Liver (tissue), 9 donors: ENCODE results near the gene CXCR1. TPM values are rescaled to one million over a fixed set of nuclear protein-coding genes. Genes with fewer than 3 reads are reported as not detected.
"Not testable (repeated sequence)": the region's sequence is repeated elsewhere in the genome, so short reads cannot be mapped to it uniquely, and the experiment has no call there.

Source experiments
- DNase-seq: peaks from one replicate; pipeline ENCODE4 v3.0.0-alpha.2; 2017; ENCODE audit warnings: low spot score
- H3K27ac ChIP-seq, 2 donors: one replicate each; pipeline ENCODE4 v1.7.0; 2013; ENCODE audit warnings: inconsistent platforms in 2 of 2, low read length in 2 of 2, control low read depth in 1 of 2, low read depth in 1 of 2, mild to moderate bottlenecking in 1 of 2
- H3K27me3 ChIP-seq, 4 donors: one replicate each; pipeline versions ENCODE4 v1.6.1 to v1.7.0; 2013; ENCODE audit warnings: low read length in 3 of 4, inconsistent platforms in 1 of 4, mild to moderate bottlenecking in 1 of 4, moderate library complexity in 1 of 4; ENCODE audit not compliant: control insufficient read depth in 4 of 4, insufficient read depth in 4 of 4
- H3K36me3 ChIP-seq, 4 donors: one replicate each; pipeline versions ENCODE4 v1.6.1 to v1.7.0; 2013; ENCODE audit warnings: low read length in 3 of 4, mild to moderate bottlenecking in 3 of 4, low read depth in 1 of 4, moderate library complexity in 1 of 4; ENCODE audit not compliant: control insufficient read depth in 4 of 4, insufficient read depth in 3 of 4
- H3K4me1 ChIP-seq, 4 donors: one replicate each; pipeline versions ENCODE4 v1.6.1 to v1.7.0; 2013; ENCODE audit warnings: low read length in 3 of 4, mild to moderate bottlenecking in 3 of 4, moderate library complexity in 1 of 4; ENCODE audit not compliant: control insufficient read depth in 4 of 4, insufficient read depth in 4 of 4
- H3K4me3 ChIP-seq, 3 donors: one replicate each; pipeline versions ENCODE4 v1.6.1 to v1.7.0; 2013; ENCODE audit warnings: low read length in 3 of 3, control low read depth in 1 of 3, low read depth in 1 of 3, mild to moderate bottlenecking in 1 of 3
- H3K9ac ChIP-seq, 2 donors: one replicate each; pipeline ENCODE4 v1.7.0; 2013; ENCODE audit warnings: low read length in 2 of 2, mild to moderate bottlenecking in 2 of 2, moderate library complexity in 2 of 2, control low read depth in 1 of 2, low read depth in 1 of 2
- H3K9me3 ChIP-seq, 4 donors: one replicate each; pipeline versions ENCODE4 v1.6.1 to v1.7.0; 2013; ENCODE audit warnings: low read length in 3 of 4; ENCODE audit not compliant: control insufficient read depth in 4 of 4
- EGR1 ChIP-seq, 2 donors: IDR thresholded peaks; 2 replicates each; pipeline ENCODE4 v1.6.1; 2016 to 2018; ENCODE audit warnings: antibody characterized with exemption in 2 of 2, low read depth in 2 of 2
- FOXA1 ChIP-seq: IDR thresholded peaks from 2 replicates; pipeline ENCODE4 v1.6.1; 2016; ENCODE audit warnings: antibody characterized with exemption
- FOXA2 ChIP-seq: IDR thresholded peaks from 2 replicates; pipeline ENCODE4 v1.6.1; 2016; ENCODE audit warnings: antibody characterized with exemption
- GABPA ChIP-seq, 2 donors: IDR thresholded peaks in 1 of 2; conservative IDR thresholded peaks in 1 of 2; 2 replicates each; pipeline ENCODE4 v1.6.1; 2016; ENCODE audit warnings: antibody characterized with exemption in 2 of 2, mild to moderate bottlenecking in 1 of 2, moderate library complexity in 1 of 2
- HNF4G ChIP-seq: IDR thresholded peaks from 2 replicates; pipeline ENCODE4 v1.6.1; 2016; ENCODE audit warnings: antibody characterized with exemption
- JUND ChIP-seq, 2 donors: IDR thresholded peaks; 2 replicates each; pipeline ENCODE4 v1.6.1; 2016; ENCODE audit warnings: antibody characterized with exemption in 2 of 2
- NR2F2 ChIP-seq: IDR thresholded peaks from 2 replicates; pipeline ENCODE4 v1.6.1; 2016; ENCODE audit warnings: antibody characterized with exemption
- RAD21 ChIP-seq, 2 donors: IDR thresholded peaks; 2 replicates each; pipeline ENCODE4 v1.6.1; 2016; ENCODE audit warnings: antibody characterized with exemption in 2 of 2, mild to moderate bottlenecking in 2 of 2
- RXRA ChIP-seq, 2 donors: IDR thresholded peaks; 2 replicates each; pipeline ENCODE4 v1.6.1; 2017 to 2018; ENCODE audit warnings: antibody characterized with exemption in 2 of 2, mild to moderate bottlenecking in 1 of 2
- SP1 ChIP-seq: IDR thresholded peaks from 2 replicates; pipeline ENCODE4 v1.6.1; 2018; ENCODE audit warnings: antibody characterized with exemption, mild to moderate bottlenecking
- TAF1 ChIP-seq: conservative IDR thresholded peaks from 2 replicates; pipeline ENCODE4 v1.6.1; 2016; ENCODE audit warnings: antibody characterized with exemption, mild to moderate bottlenecking
- YY1 ChIP-seq: IDR thresholded peaks from 2 replicates; pipeline ENCODE4 v1.6.1; 2016; ENCODE audit warnings: antibody characterized with exemption, mild to moderate bottlenecking
- ZBTB33 ChIP-seq: IDR thresholded peaks from 2 replicates; pipeline ENCODE4 v1.6.1; 2016; ENCODE audit warnings: antibody characterized with exemption
- WGBS: extraction: QIAGEN DNeasy Blood & Tissue Kit; methylation state at CpG from one replicate; pipeline ENCODE4 v1.1.7; 2013; 5-methylcytosine and 5-hydroxymethylcytosine counted together
- polyA plus RNA-seq, 2 donors: library from polyadenylated mRNA; stranded (reverse) in 1 of 2; unstranded in 1 of 2; fragments of 200-250 nt in 1 of 2; fragments of >200 nt in 1 of 2; fragmentation: Nextera tagmentation in 1 of 2; extraction: Ambion mirVana in 1 of 2; gene quantifications; one replicate each; pipeline versions ENCODE4 v1.2.1 to v1.2.3, GENCODE V29; 2013 to 2015
- total RNA-seq, 2 donors: library from RNA; depleted of rRNA; stranded (reverse); fragments of >200 nt; gene quantifications; one replicate each; pipeline ENCODE4 v1.2.3, GENCODE V29; 2014
- TF ChIP-seq, protein P1 (sequence below): IDR thresholded peaks from 2 replicates; pipeline ENCODE4 v1.6.1; 2016; ENCODE audit warnings: antibody characterized with exemption, mild to moderate bottlenecking
- TF ChIP-seq, protein P2 (sequence below): IDR thresholded peaks from 2 replicates; pipeline ENCODE4 v1.6.1; 2016; ENCODE audit warnings: antibody characterized with exemption
- TF ChIP-seq, protein P3 (sequence below): fragments of 150-350 bp; IDR thresholded peaks from 2 replicates; pipeline ENCODE4 v1.5.1; 2017; ENCODE audit warnings: improper control_type of control experiment, low read depth, low read length; ENCODE audit not compliant: missing input control
- donor health status: healthy.
- donor health status: healthy.
- donor health status: healthy.
- donor health status: healthy.
- donor health status: healthy.

Gene CXCR1
- total and polyA plus RNA-seq, 4 donors: 0.26 to 1.8 (median 0.71) TPM

GRCh38 chr2:218125095-218125494, 41.7 kb downstream of the CXCR1 start:
- 49% methylated on average over 4 of the region's 4 CpGs for WGBS
- Histone ChIP-seq H3K36me3 (no peaks in the 10 kb centered on the region), H3K4me1 (no peaks in the 10 kb centered on the region), H3K9me3 (no peaks in the 10 kb centered on the region), H3K27me3 (peaks cover 0 to 3% (median 0%) of the 10 kb centered on the region in 4 donors), H3K9ac (no peak overlapping the region), H3K4me3 (no peak overlapping the region), H3K27ac (no peak overlapping the region)
- DNase-seq: no peak
- TF ChIP-seq YY1: no peak
- no peak for TF ChIP-seq TAF1
- TF ChIP-seq, protein P1, sequence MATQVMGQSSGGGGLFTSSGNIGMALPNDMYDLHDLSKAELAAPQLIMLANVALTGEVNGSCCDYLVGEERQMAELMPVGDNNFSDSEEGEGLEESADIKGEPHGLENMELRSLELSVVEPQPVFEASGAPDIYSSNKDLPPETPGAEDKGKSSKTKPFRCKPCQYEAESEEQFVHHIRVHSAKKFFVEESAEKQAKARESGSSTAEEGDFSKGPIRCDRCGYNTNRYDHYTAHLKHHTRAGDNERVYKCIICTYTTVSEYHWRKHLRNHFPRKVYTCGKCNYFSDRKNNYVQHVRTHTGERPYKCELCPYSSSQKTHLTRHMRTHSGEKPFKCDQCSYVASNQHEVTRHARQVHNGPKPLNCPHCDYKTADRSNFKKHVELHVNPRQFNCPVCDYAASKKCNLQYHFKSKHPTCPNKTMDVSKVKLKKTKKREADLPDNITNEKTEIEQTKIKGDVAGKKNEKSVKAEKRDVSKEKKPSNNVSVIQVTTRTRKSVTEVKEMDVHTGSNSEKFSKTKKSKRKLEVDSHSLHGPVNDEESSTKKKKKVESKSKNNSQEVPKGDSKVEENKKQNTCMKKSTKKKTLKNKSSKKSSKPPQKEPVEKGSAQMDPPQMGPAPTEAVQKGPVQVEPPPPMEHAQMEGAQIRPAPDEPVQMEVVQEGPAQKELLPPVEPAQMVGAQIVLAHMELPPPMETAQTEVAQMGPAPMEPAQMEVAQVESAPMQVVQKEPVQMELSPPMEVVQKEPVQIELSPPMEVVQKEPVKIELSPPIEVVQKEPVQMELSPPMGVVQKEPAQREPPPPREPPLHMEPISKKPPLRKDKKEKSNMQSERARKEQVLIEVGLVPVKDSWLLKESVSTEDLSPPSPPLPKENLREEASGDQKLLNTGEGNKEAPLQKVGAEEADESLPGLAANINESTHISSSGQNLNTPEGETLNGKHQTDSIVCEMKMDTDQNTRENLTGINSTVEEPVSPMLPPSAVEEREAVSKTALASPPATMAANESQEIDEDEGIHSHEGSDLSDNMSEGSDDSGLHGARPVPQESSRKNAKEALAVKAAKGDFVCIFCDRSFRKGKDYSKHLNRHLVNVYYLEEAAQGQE: no peak
- TF ChIP-seq JUND (IDR thresholded peaks at IDR 0.05): no peak

GRCh38 chr2:218123986-218124385, 42.8 kb downstream of the CXCR1 start:
- 77% methylated on average over 4 of the region's 4 CpGs for WGBS
- Histone ChIP-seq H3K27me3 (peaks cover 0 to 3% (median 0%) of the 10 kb centered on the region in 4 donors), H3K9ac (no peak overlapping the region), H3K27ac (no peak overlapping the region), H3K4me3 (no peak overlapping the region), H3K4me1 (no peaks in the 10 kb centered on the region), H3K9me3 (no peaks in the 10 kb centered on the region), H3K36me3 (no peaks in the 10 kb centered on the region)
- no peak for TF ChIP-seq RXRA (IDR thresholded peaks at IDR 0.05)
- no peak for TF ChIP-seq JUND (IDR thresholded peaks at IDR 0.05)
- no peak for TF ChIP-seq ZBTB33
- no peak for TF ChIP-seq HNF4G
- TF ChIP-seq FOXA1: no peak
- TF ChIP-seq, protein P2, sequence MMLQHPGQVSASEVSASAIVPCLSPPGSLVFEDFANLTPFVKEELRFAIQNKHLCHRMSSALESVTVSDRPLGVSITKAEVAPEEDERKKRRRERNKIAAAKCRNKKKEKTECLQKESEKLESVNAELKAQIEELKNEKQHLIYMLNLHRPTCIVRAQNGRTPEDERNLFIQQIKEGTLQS: no peak
- TF ChIP-seq, protein P1: no peak
- no peak for TF ChIP-seq EGR1 (IDR thresholded peaks at IDR 0.05; ENCODE audit: low read depth in 2 of 2)
- TF ChIP-seq, protein P3, sequence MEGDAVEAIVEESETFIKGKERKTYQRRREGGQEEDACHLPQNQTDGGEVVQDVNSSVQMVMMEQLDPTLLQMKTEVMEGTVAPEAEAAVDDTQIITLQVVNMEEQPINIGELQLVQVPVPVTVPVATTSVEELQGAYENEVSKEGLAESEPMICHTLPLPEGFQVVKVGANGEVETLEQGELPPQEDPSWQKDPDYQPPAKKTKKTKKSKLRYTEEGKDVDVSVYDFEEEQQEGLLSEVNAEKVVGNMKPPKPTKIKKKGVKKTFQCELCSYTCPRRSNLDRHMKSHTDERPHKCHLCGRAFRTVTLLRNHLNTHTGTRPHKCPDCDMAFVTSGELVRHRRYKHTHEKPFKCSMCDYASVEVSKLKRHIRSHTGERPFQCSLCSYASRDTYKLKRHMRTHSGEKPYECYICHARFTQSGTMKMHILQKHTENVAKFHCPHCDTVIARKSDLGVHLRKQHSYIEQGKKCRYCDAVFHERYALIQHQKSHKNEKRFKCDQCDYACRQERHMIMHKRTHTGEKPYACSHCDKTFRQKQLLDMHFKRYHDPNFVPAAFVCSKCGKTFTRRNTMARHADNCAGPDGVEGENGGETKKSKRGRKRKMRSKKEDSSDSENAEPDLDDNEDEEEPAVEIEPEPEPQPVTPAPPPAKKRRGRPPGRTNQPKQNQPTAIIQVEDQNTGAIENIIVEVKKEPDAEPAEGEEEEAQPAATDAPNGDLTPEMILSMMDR: no peak
- TF ChIP-seq YY1: no peak
- no peak for TF ChIP-seq RAD21 (IDR thresholded peaks at IDR 0.05)
- no peak for TF ChIP-seq SP1
- no peak for TF ChIP-seq GABPA (IDR thresholded peaks at IDR 0.05 in 1 of 2, conservative IDR thresholded peaks at IDR 0.05 in 1 of 2)
- TF ChIP-seq FOXA2: no peak
- TF ChIP-seq NR2F2: no peak
- DNase-seq: no peak

DNA sequence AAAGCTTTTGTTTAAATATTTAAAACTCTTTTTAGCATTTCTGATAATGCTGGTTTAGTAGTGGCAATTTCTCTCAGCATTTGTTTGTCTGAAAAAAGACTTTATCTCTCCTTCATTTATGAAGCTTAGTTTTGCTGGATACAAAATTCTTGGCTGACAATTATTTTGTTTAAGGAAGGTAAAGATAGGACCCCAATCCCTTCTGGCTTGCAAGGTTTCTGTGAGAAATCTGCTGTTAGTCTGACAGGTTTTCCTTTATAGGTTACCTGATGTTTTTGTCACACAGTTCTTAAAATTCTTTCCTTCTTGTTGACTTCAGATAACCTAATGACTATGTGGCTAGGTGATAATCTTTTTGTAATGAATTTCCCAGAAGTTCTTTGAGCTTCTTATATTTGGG, 44.5 kb downstream of the CXCR1 start:
- H3K9me3 ChIP-seq, DNase-seq, H3K4me1 ChIP-seq, H3K27ac ChIP-seq, H3K36me3 ChIP-seq, H3K4me3 ChIP-seq, H3K9ac ChIP-seq, H3K27me3 ChIP-seq: not testable (repeated sequence)
